Measurements from ENCODE around the gene MTA2. TPM values are rescaled to one million over a fixed set of nuclear protein-coding genes. Genes with fewer than 3 reads are reported as not detected.

The MTA2 gene
- total RNA-seq, 1 experiment from 2014 or later = 79.0 TPM

GRCh38 chr11:62548545-62549335 is 52.9 kb downstream of the MTA2 start:
- DNase-seq (ENCODE audit: extremely low read depth, low read depth) = no peak

GRCh38 chr11:62547691-62548281 is 53.9 kb downstream of the MTA2 start:
- DNase-seq (ENCODE audit: extremely low read depth, low read depth) = no peak

- DNase-seq (ENCODE audit: extremely low read depth, low read depth) = no peak
Measured at GRCh38 chr11:62546929-62547625, 54.6 kb downstream of the MTA2 start.

GRCh38 chr11:62546244-62546928 is 55.3 kb downstream of the MTA2 start, which contains the start of gene AHNAK:
Gene AHNAK, minus strand, starts transcription at chr11:62546806. Its CDS starts 10,708 bp downstream, at chr11:62536098.
- DNase-seq (ENCODE audit: extremely low read depth, low read depth) = no peak

- DNase-seq (ENCODE audit: extremely low read depth, low read depth) = peak; percentile 73
Measured at GRCh38 chr11:62545437-62546243, 56.0 kb downstream of the MTA2 start.

- DNase-seq (ENCODE audit: extremely low read depth, low read depth) = no peak
Measured at GRCh38 chr11:62544581-62545436, 56.9 kb downstream of the MTA2 start.

- no peak for DNase-seq (ENCODE audit: extremely low read depth, low read depth)
Measured at GRCh38 chr11:62543680-62544444, 57.8 kb downstream of the MTA2 start.

Small RNA genes lying within 50 kb of the gene (small RNA-seq; reads per million reads assigned to genes)
- gene AP001458.1 = 0 reads per million in 2 experiments
- gene EEF1G = 0 reads per million in 2 experiments
- 0 to 0.06 reads per million in 2 experiments for gene MIR6747

Other genes with a start within 250 kb of the MTA2 start
- not detected in 2 replicates for gene SCGB1A1, start 182.8 kb downstream of the MTA2 start, total RNA-seq (2014; rRNA removed; shearing (Covaris generic))
- gene AHNAK, start 55.1 kb downstream of the MTA2 start, total RNA-seq (2014; rRNA removed; shearing (Covaris generic)) = 80.2 and 86.0 TPM in 2 replicates
- gene EEF1G, start 28.0 kb downstream of the MTA2 start, total RNA-seq (2014; rRNA removed; shearing (Covaris generic)) = 2,030 and 2,160 TPM in 2 replicates
- 6.3 and 6.4 TPM in 2 replicates for gene TUT1, start 10.3 kb downstream of the MTA2 start, total RNA-seq (2014; rRNA removed; shearing (Covaris generic))
- 14.6 and 18.4 TPM in 2 replicates for gene EML3, start 10.9 kb upstream of the MTA2 start, total RNA-seq (2014; rRNA removed; shearing (Covaris generic))
- 1.2 and 3.0 TPM in 2 replicates for gene ROM1, start 11.4 kb upstream of the MTA2 start, total RNA-seq (2014; rRNA removed; shearing (Covaris generic))
- gene B3GAT3, start 20.1 kb upstream of the MTA2 start, total RNA-seq (2014; rRNA removed; shearing (Covaris generic)) = 22.6 TPM in 2 replicates
- 172 and 229 TPM in 2 replicates for gene GANAB, start 44.7 kb upstream of the MTA2 start, total RNA-seq (2014; rRNA removed; shearing (Covaris generic))
- 11.1 and 11.4 TPM in 2 replicates for gene INTS5, start 51.4 kb upstream of the MTA2 start, total RNA-seq (2014; rRNA removed; shearing (Covaris generic))
- gene C11orf98, start 63.3 kb upstream of the MTA2 start, total RNA-seq (2014; rRNA removed; shearing (Covaris generic)) = 61.6 and 69.1 TPM in 2 replicates
- 8.8 and 11.5 TPM in 2 replicates for gene CSKMT, start 63.4 kb upstream of the MTA2 start, total RNA-seq (2014; rRNA removed; shearing (Covaris generic))
- gene UQCC3, start 69.8 kb upstream of the MTA2 start, total RNA-seq (2014; rRNA removed; shearing (Covaris generic)) = 13.9 and 20.2 TPM in 2 replicates
- 5.4 and 5.5 TPM in 2 replicates for gene LBHD1, start 70.4 kb upstream of the MTA2 start, total RNA-seq (2014; rRNA removed; shearing (Covaris generic))
- gene UBXN1, start 77.2 kb upstream of the MTA2 start, total RNA-seq (2014; rRNA removed; shearing (Covaris generic)) = 82.6 and 93.2 TPM in 2 replicates
- 0.02 TPM in 1 of 2 replicates, not detected in the other for gene LRRN4CL, start 87.7 kb upstream of the MTA2 start, total RNA-seq (2014; rRNA removed; shearing (Covaris generic))
- gene BSCL2, start 105.6 kb upstream of the MTA2 start, total RNA-seq (2014; rRNA removed; shearing (Covaris generic)) = 57.4 and 59.2 TPM in 2 replicates
- 0.17 TPM in 1 of 2 replicates, not detected in the other for gene GNG3, start 105.8 kb upstream of the MTA2 start, total RNA-seq (2014; rRNA removed; shearing (Covaris generic))
- gene HNRNPUL2, start 125.6 kb upstream of the MTA2 start, total RNA-seq (2014; rRNA removed; shearing (Covaris generic)) = 4.4 and 7.5 TPM in 2 replicates
- 25.8 and 28.8 TPM in 2 replicates for gene TTC9C, start 126.6 kb upstream of the MTA2 start, total RNA-seq (2014; rRNA removed; shearing (Covaris generic))
- 4.1 and 5.5 TPM in 2 replicates for gene ZBTB3, start 152.3 kb upstream of the MTA2 start, total RNA-seq (2014; rRNA removed; shearing (Covaris generic))
- 79.6 and 88.3 TPM in 2 replicates for gene POLR2G, start 159.7 kb upstream of the MTA2 start, total RNA-seq (2014; rRNA removed; shearing (Covaris generic))
- gene TAF6L, start 169.5 kb upstream of the MTA2 start, total RNA-seq (2014; rRNA removed; shearing (Covaris generic)) = 10.5 and 11.9 TPM in 2 replicates
- gene TMEM179B, start 185.5 kb upstream of the MTA2 start, total RNA-seq (2014; rRNA removed; shearing (Covaris generic)) = 38.4 and 44.3 TPM in 2 replicates
- 21.4 and 25.9 TPM in 2 replicates for gene TMEM223, start 190.1 kb upstream of the MTA2 start, total RNA-seq (2014; rRNA removed; shearing (Covaris generic))
- gene NXF1, start 203.6 kb upstream of the MTA2 start, total RNA-seq (2014; rRNA removed; shearing (Covaris generic)) = 18.7 and 28.7 TPM in 2 replicates
- 14.7 and 15.9 TPM in 2 replicates for gene STX5, start 230.2 kb upstream of the MTA2 start, total RNA-seq (2014; rRNA removed; shearing (Covaris generic))
- gene TEX54, start 231.0 kb upstream of the MTA2 start, total RNA-seq (2014; rRNA removed; shearing (Covaris generic)) = not detected in 2 replicates
- 64.7 and 71.2 TPM in 2 replicates for gene WDR74, start 237.7 kb upstream of the MTA2 start, total RNA-seq (2014; rRNA removed; shearing (Covaris generic))